GM19025 (cell line): ENCODE data around the gene GDA.
"Not testable (repeated sequence)": the region's sequence is repeated elsewhere in the genome, so short reads cannot be mapped to it uniquely, and the experiment has no call there.

ENCODE experiments used
- ATAC-seq: cut with Tn5 transposase; IDR thresholded peaks from one replicate; pipeline ENCODE4 v1.9.1; 2021; ENCODE audit warnings: mild to moderate bottlenecking, low read depth, moderate library complexity; ENCODE audit not compliant: unreplicated experiment

GDA gene

GRCh38 chr9:72271613-72272478, 122.6 kb downstream of the GDA start:
- peak; percentile 40 for ATAC-seq

- no peak for ATAC-seq
Measured at GRCh38 chr9:72274441-72274840, 125.2 kb downstream of the GDA start.

GRCh38 chr9:72274916-72275315, 125.7 kb downstream of the GDA start:
- ATAC-seq = no peak

- no peak for ATAC-seq
Measured at GRCh38 chr9:72276429-72276828, 127.2 kb downstream of the GDA start.

GRCh38 chr9:72278959-72279358, 129.7 kb downstream of the GDA start:
- ATAC-seq = peak; percentile 83

DNA sequence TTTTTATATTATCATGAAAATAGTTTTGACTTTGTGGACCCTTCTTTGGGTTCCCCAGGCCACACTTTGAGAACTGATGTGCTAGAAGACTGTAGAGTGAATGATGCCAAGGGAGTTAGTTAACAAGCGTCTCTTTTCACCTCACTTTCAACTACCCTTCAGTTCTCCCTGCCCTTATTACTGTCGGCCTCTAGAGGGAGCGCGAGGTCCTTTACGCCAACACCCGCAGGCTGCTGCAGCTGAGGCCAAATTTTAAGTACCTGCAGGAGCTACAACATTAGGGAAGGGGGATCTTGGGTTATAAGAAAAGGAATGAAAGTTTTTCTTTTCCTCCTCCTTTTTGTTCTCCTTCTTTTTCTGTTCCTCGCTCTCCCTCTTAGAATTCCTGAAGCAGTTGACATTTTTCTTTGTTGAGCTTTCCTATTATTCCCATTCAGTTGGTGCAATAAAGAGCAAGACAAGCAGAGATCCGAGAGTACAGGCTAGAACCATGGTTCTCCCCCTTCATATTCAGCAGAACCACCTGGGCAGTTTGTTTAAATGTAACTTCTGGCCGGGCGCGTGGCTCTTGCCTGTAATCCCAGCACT, 131.8 kb downstream of the GDA start:
- peak; percentile 55 for ATAC-seq

GRCh38 chr9:72289401-72289800, 140.2 kb downstream of the GDA start:
- no peak for ATAC-seq

GRCh38 chr9:72290311-72290710, 141.1 kb downstream of the GDA start:
- no peak for ATAC-seq

DNA sequence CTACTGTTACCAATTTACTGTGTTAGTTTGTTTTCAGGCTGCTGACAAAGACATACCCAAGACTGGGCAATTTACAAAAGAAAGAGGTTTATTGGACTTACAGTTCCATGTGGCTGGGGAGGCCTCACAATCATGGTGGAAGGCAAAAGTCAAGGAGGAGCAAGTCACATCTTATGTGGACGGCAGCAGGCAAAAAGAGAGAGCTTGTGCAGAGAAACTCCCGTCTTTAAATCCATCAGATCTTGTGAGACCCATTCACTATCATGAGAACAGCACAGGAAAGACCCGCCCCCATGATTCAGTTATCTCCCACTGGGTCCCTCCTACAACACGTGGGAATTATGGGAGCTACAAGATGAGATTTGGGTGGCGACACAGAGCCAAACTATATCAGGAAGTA, 142.3 kb downstream of the GDA start:
- ATAC-seq = not testable (repeated sequence)

DNA sequence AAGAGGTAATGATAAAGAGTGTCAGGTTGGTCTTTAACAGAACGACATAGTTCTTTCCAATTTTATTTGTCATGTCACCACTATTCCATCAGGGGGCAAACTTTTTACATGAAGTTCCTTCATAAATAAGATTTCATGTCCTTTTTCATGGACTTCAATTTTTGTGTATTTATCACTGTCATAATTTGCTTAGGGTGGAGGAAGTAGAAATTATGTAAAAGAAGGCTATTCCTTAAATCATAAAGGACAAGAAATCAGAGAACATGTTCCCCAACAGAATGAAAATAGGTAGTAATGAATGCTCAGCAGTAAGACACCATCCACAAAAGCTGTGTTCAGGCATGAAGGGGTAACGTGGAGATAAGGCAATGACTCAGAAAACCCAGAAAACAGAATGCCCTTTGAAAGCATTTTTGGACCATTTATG, 143.0 kb downstream of the GDA start:
- ATAC-seq = no peak

DNA sequence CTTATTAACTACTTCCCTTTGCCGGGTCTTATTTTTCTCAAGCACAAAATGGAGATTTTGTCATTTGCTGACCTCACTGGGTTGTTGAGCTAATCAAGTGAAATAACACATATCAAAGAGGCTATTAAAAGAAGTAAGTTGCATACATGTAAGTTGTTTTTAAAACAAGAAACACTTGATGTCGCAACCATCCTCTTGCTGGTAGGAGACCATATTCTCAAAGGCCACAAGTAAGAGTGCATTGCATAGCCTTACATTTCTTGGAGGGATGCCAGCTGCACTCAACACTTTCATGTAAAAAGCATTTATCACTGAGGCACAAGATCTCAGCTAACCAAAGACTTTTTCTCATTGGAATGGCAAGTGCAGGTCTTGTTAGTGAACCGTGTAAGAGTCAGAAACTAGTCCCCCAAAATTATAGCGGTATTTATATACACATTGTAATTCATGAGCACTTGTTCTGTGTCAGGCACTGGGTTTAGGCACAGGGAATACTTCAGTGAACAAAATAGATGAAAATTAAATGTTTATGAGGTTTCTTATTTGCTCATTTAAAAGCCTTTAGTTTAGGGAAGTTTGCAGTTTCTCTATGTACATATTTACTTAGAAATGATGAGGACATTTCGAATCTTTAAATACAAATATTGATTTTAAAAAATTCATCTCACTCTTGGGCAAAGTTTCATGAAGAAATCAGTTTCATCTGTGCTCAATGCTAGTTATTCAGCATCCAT, 143.8 kb downstream of the GDA start:
- no peak for ATAC-seq

DNA sequence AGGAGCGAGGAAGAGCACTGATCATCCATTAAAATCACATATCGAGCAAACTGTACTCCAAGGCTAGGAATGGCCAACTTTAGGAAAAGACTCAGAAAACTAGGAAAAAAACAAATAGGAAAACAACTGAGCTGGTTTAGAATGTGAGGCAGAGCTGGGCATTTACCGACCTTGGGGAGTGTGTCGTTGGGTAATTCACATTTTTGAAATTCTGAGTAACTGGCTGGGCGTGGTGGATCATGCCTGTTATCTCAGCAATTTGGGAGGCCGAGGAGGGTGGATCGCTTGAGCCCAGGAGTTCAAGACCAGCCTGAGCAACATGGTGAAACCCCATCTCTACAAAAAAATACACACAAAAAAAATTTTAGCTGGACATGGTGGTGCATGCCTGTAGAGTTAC, 145.7 kb downstream of the GDA start:
- ATAC-seq = no peak

- no peak for ATAC-seq
Measured at GRCh38 chr9:72297516-72297915, 148.3 kb downstream of the GDA start.

GRCh38 chr9:72299017-72299603, 149.9 kb downstream of the GDA start:
- ATAC-seq = no peak

- no peak for ATAC-seq
Measured at GRCh38 chr9:72300873-72301272, 151.6 kb downstream of the GDA start.
